Measurements from ENCODE around the gene SHC4. TPM values are rescaled to one million over a fixed set of nuclear protein-coding genes. Genes with fewer than 3 reads are reported as not detected.

SHC4 gene
- total RNA-seq, 2 donors from 2014 or later, result 0.30 to 0.50 TPM

DNA sequence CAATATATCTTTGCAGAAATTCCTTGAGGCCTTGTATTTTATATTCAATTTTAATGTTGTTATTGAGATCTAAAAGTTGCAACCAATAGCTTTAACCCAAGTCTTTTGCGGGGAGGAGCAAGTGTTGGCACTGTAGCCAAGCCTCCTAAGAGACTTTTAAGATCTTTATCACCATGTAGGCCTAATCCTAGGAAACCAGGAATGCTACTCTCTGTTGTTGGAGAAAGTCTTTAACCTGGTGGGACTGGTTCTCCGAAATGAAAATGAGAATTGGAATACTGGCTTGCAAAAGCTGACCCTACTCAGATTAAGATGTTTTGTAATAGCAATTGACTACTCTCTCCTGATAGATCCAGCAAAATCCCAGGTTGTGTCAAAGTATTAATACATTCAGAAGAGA, 25.8 kb downstream of the SHC4 start:
- no peak for DNase-seq
- H3K4me3 ChIP-seq, result no peak overlapping the region
- H3K9me3 ChIP-seq, result no peaks in the 10 kb centered on the region
- intact Hi-C loops (cut with DNase I), result no loop called here
- H3K4me1 ChIP-seq, result no peaks in the 10 kb centered on the region
- no peak overlapping the region for H3K9ac ChIP-seq (ENCODE audit: low read depth in 2 of 2, low read length in 2 of 2)
- H3K27me3 ChIP-seq, result no peaks in the 10 kb centered on the region
- no peaks in the 10 kb centered on the region for H3K36me3 ChIP-seq
- no peak overlapping the region for H3K27ac ChIP-seq
- TF ChIP-seq, protein P1, sequence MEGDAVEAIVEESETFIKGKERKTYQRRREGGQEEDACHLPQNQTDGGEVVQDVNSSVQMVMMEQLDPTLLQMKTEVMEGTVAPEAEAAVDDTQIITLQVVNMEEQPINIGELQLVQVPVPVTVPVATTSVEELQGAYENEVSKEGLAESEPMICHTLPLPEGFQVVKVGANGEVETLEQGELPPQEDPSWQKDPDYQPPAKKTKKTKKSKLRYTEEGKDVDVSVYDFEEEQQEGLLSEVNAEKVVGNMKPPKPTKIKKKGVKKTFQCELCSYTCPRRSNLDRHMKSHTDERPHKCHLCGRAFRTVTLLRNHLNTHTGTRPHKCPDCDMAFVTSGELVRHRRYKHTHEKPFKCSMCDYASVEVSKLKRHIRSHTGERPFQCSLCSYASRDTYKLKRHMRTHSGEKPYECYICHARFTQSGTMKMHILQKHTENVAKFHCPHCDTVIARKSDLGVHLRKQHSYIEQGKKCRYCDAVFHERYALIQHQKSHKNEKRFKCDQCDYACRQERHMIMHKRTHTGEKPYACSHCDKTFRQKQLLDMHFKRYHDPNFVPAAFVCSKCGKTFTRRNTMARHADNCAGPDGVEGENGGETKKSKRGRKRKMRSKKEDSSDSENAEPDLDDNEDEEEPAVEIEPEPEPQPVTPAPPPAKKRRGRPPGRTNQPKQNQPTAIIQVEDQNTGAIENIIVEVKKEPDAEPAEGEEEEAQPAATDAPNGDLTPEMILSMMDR (IDR thresholded peaks at IDR 0.05), result no peak

DNA sequence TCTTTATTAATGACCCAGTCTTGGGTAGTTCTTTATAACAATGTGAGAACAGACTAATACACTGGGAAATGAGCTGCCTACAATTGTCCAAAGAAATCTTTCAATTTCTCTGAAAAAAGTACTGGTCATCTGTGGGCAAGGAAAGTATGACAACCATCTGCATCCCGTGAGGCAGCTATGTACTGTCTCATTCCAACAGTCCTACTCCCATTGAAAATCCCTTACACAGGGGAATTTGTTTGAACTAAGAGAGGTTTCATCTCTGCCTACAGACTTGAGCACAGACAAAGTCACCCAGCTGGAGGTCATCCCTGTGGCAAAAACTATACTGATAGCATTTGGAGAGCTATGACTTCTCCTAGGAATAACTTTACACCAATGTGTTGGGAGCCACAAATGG, 27.1 kb downstream of the SHC4 start:
- Histone ChIP-seq H3K27ac (no peak overlapping the region), H3K36me3 (no peaks in the 10 kb centered on the region), H3K9me3 (no peaks in the 10 kb centered on the region), H3K9ac (ENCODE audit: low read depth in 2 of 2, low read length in 2 of 2) (no peak overlapping the region), H3K27me3 (no peaks in the 10 kb centered on the region), H3K4me1 (no peaks in the 10 kb centered on the region), H3K4me3 (no peak overlapping the region)
- DNase-seq, result no peak
- TF ChIP-seq, protein P1 (IDR thresholded peaks at IDR 0.05), result no peak
- intact Hi-C loops (cut with DNase I), result no loop called here

DNA sequence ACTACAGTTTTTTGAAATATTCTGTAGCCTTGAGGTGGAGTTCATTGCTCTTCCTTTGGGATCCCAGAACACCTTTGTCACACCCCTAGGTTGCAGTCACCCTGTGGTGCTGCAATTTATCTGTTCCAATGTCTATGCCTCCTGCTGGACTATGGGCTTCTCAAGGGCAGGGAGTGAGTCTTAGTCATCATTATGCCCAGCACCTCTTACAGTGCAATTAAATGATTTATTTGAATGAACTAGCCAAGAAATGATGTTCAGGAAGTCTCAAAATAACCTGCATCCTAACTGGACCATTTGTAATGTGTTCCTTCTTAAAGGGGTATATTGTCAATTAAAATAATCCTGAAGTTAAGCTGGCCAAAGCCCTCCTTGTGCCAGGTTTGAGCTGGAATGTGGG, 28.5 kb downstream of the SHC4 start:
- H3K36me3 ChIP-seq, result no peaks in the 10 kb centered on the region
- no peak overlapping the region for H3K9ac ChIP-seq (ENCODE audit: low read depth in 2 of 2, low read length in 2 of 2)
- TF ChIP-seq, protein P1 (IDR thresholded peaks at IDR 0.05), result no peak
- no peaks in the 10 kb centered on the region for H3K9me3 ChIP-seq
- no peaks in the 10 kb centered on the region for H3K27me3 ChIP-seq
- intact Hi-C loops (cut with DNase I), result no loop called here
- DNase-seq, result no peak
- H3K4me1 ChIP-seq, result no peaks in the 10 kb centered on the region
- no peak overlapping the region for H3K27ac ChIP-seq
- no peak overlapping the region for H3K4me3 ChIP-seq

DNA sequence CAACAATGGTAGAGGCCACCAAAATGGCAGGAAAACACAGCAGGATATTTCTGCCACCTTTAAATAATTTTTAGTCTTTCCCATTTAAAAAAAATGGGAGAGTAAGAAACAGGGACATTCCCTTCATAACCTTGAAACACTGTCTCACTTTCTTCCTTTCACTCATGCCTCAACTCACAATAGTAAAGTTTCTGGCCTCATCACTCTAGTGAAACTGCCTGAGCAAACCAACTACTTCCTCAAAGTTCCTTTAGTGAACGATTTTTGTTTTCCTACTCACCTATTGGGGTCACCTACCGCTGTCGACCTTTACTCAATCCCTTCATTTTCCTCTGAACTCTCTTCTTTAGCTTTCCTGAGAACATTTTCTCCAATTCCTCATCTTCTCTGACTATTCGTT, 33.0 kb downstream of the SHC4 start:
- Histone ChIP-seq H3K36me3 (no peaks in the 10 kb centered on the region), H3K9ac (ENCODE audit: low read depth in 2 of 2, low read length in 2 of 2) (no peak overlapping the region), H3K9me3 (no peaks in the 10 kb centered on the region), H3K27me3 (no peaks in the 10 kb centered on the region), H3K27ac (no peak overlapping the region), H3K4me3 (no peak overlapping the region), H3K4me1 (no peaks in the 10 kb centered on the region)
- TF ChIP-seq, protein P1 (IDR thresholded peaks at IDR 0.05), result no peak
- intact Hi-C loops (cut with DNase I), result no loop called here
- DNase-seq, result no peak

DNA sequence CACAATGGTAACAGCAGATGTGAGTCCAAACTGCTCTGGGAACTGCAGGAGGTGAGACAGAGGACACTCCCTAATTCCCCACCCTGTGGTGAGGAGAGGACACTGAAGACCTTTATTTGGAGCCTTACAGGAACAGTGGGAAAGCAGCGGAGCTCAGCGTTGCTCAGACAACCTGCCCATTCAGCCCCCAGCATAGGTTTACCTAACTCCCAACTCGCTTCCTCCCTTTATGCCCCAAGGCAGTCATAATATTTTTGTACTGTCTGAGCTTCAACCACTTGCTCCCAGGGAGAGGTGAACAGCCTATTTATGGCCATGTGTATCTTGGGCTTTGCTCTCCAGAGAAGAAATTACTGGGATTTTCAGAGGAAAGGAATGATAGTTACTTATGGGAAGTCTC, 34.1 kb downstream of the SHC4 start:
- H3K9me3 ChIP-seq, result no peaks in the 10 kb centered on the region
- no peaks in the 10 kb centered on the region for H3K27me3 ChIP-seq
- no peak overlapping the region for H3K4me3 ChIP-seq
- intact Hi-C loops (cut with DNase I), result no loop called here
- no peaks in the 10 kb centered on the region for H3K36me3 ChIP-seq
- no peak overlapping the region for H3K27ac ChIP-seq
- no peak overlapping the region for H3K9ac ChIP-seq (ENCODE audit: low read depth in 2 of 2, low read length in 2 of 2)
- DNase-seq, result no peak
- no peaks in the 10 kb centered on the region for H3K4me1 ChIP-seq
- TF ChIP-seq, protein P1 (IDR thresholded peaks at IDR 0.05), result no peak

Measured in colonic mucosa (tissue), 4 donors.